ENCODE data around the gene EVI2B.
"Not testable (repeated sequence)": the region's sequence is repeated elsewhere in the genome, so short reads cannot be mapped to it uniquely, and the experiment has no call there.

EVI2B gene

DNA sequence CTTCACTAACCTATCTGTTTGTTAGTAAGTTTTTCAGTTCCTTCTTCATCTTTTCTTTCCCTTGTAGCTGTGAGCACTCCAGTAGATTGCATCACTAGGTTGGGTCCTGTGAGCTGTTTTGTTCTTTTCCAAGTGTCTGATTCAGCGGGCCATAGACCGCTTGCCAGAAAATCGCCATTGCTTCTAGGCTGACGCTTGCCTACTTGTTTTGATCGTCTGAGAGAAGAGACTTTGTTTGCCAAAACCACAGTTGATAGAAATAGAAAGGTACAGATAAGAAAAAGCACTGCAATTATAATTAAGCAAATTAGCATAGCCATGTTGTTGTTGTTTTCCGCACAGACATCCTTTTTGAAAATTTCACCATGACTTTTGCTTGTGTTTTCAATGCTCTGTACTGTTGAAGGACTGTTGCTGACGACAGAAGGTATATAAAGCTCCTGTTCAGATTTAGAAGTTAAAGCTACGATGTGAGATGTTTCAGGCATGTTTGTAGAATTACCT, 4.5 kb upstream of the EVI2B start:
- no peak overlapping the region for H2AFZ ChIP-seq (ENCODE audit: low read depth, low read length, severe bottlenecking)

DNA sequence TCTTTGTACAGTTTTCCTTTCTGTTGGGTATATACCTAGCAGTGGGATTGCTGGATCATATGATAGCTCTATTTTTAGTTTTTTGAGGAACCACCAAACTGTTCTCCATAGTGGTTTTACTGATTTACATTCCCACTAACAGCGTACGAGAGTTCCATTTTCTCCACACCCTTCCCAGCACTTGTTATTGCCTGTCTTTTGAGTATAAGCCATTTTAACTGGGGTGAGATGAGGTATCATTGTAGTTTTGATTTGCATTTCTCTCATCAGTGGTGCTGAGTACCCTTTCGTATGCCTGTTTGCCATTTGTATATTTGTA, 887 bp upstream of the EVI2B start:
- Histone ChIP-seq H3K4me2 (ENCODE audit: low read depth, low read length, poor library complexity, severe bottlenecking) (peak overlapping the region; percentile 100), H4K20me1 (ENCODE audit: low read depth, low read length) (no peaks in the 10 kb centered on the region), H3K79me2 (ENCODE audit: insufficient read depth, low read length) (peaks cover 75% of the 10 kb centered on the region), H3K27ac (ENCODE audit: low read depth, low read length) (peak overlapping the region; percentile 100), H3K9me2 (replicated peaks; ENCODE audit: insufficient read depth, low read length) (no peaks in the 10 kb centered on the region), H3K9ac (ENCODE audit: low read length) (no peak overlapping the region), H3K4me3 (ENCODE audit: insufficient read depth, low read length, poor library complexity, severe bottlenecking) (peak overlapping the region; percentile 80), H3F3A (ENCODE audit: insufficient read depth) (peaks cover 99% of the 10 kb centered on the region), H3K9me3 (ENCODE audit: insufficient read depth, low read length) (no peaks in the 10 kb centered on the region), H2AFZ (ENCODE audit: low read depth, low read length, severe bottlenecking) (no peak overlapping the region), H3K27me3 (ENCODE audit: low read length) (no peaks in the 10 kb centered on the region), H3K36me3 (ENCODE audit: low read length) (no peaks in the 10 kb centered on the region)
- no peak for TF ChIP-seq EZH2phosphoT487 (conservative IDR thresholded peaks at IDR 0.05; ENCODE audit: low read length)
- TF ChIP-seq, protein P1, sequence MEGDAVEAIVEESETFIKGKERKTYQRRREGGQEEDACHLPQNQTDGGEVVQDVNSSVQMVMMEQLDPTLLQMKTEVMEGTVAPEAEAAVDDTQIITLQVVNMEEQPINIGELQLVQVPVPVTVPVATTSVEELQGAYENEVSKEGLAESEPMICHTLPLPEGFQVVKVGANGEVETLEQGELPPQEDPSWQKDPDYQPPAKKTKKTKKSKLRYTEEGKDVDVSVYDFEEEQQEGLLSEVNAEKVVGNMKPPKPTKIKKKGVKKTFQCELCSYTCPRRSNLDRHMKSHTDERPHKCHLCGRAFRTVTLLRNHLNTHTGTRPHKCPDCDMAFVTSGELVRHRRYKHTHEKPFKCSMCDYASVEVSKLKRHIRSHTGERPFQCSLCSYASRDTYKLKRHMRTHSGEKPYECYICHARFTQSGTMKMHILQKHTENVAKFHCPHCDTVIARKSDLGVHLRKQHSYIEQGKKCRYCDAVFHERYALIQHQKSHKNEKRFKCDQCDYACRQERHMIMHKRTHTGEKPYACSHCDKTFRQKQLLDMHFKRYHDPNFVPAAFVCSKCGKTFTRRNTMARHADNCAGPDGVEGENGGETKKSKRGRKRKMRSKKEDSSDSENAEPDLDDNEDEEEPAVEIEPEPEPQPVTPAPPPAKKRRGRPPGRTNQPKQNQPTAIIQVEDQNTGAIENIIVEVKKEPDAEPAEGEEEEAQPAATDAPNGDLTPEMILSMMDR (IDR thresholded peaks at IDR 0.05; ENCODE audit: insufficient read depth, low read length, poor library complexity, severe bottlenecking), result no peak

More for the DNA sequence above, 4.5 kb upstream of the EVI2B start:
- H3K9ac ChIP-seq (ENCODE audit: low read length), result peak overlapping the region; percentile 67
- H3K9me2 ChIP-seq (replicated peaks; ENCODE audit: insufficient read depth, low read length), result no peaks in the 10 kb centered on the region
- H3K4me3 ChIP-seq (ENCODE audit: insufficient read depth, low read length, poor library complexity, severe bottlenecking), result peak overlapping the region; percentile 76
- H3F3A ChIP-seq (ENCODE audit: insufficient read depth), result peaks cover 85% of the 10 kb centered on the region
- peak overlapping the region; percentile 100 for H3K27ac ChIP-seq (ENCODE audit: low read depth, low read length)
- TF ChIP-seq, protein P1 (IDR thresholded peaks at IDR 0.05; ENCODE audit: insufficient read depth, low read length, poor library complexity, severe bottlenecking), result no peak
- TF ChIP-seq EZH2phosphoT487 (conservative IDR thresholded peaks at IDR 0.05; ENCODE audit: low read length), result no peak
- H3K36me3 ChIP-seq (ENCODE audit: low read length), result no peaks in the 10 kb centered on the region
- peak overlapping the region; percentile 100 for H3K4me2 ChIP-seq (ENCODE audit: low read depth, low read length, poor library complexity, severe bottlenecking)
- H3K9me3 ChIP-seq (ENCODE audit: insufficient read depth, low read length), result no peaks in the 10 kb centered on the region
- H4K20me1 ChIP-seq (ENCODE audit: low read depth, low read length), result no peaks in the 10 kb centered on the region
- peaks cover 57% of the 10 kb centered on the region for H3K79me2 ChIP-seq (ENCODE audit: insufficient read depth, low read length)
- H3K27me3 ChIP-seq (ENCODE audit: low read length), result no peaks in the 10 kb centered on the region

GRCh38 chr17:31312223-31312622, 1.6 kb downstream of the EVI2B start:
- H3K36me3 ChIP-seq (ENCODE audit: low read length); H3K9me3 ChIP-seq (ENCODE audit: insufficient read depth, low read length); H4K20me1 ChIP-seq (ENCODE audit: low read depth, low read length); H3K9me2 ChIP-seq (replicated peaks; ENCODE audit: insufficient read depth, low read length); H3K27me3 ChIP-seq (ENCODE audit: low read length); H2AFZ ChIP-seq (ENCODE audit: low read depth, low read length, severe bottlenecking): not testable (repeated sequence)
- H3F3A ChIP-seq (ENCODE audit: insufficient read depth), result peaks cover 92% of the 10 kb centered on the region
- H3K9ac ChIP-seq (ENCODE audit: low read length), result peak overlapping the region; percentile 72
- peak overlapping the region; percentile 80 for H3K4me3 ChIP-seq (ENCODE audit: insufficient read depth, low read length, poor library complexity, severe bottlenecking)
- H3K27ac ChIP-seq (ENCODE audit: low read depth, low read length), result peak overlapping the region; percentile 100
- peaks cover 85% of the 10 kb centered on the region for H3K79me2 ChIP-seq (ENCODE audit: insufficient read depth, low read length)
- peak overlapping the region; percentile 100 for H3K4me2 ChIP-seq (ENCODE audit: low read depth, low read length, poor library complexity, severe bottlenecking)

- Histone ChIP-seq H3F3A (ENCODE audit: insufficient read depth) (peaks cover 85% of the 10 kb centered on the region), H3K27me3 (ENCODE audit: low read length) (no peaks in the 10 kb centered on the region), H4K20me1 (ENCODE audit: low read depth, low read length) (no peaks in the 10 kb centered on the region), H3K4me2 (ENCODE audit: low read depth, low read length, poor library complexity, severe bottlenecking) (peak overlapping the region; percentile 100), H2AFZ (ENCODE audit: low read depth, low read length, severe bottlenecking) (no peak overlapping the region), H3K9me2 (replicated peaks; ENCODE audit: insufficient read depth, low read length) (no peaks in the 10 kb centered on the region), H3K9me3 (ENCODE audit: insufficient read depth, low read length) (no peaks in the 10 kb centered on the region), H3K27ac (ENCODE audit: low read depth, low read length) (peak overlapping the region; percentile 100), H3K9ac (ENCODE audit: low read length) (peak overlapping the region; percentile 72), H3K36me3 (ENCODE audit: low read length) (peaks cover 9% of the 10 kb centered on the region), H3K4me3 (ENCODE audit: insufficient read depth, low read length, poor library complexity, severe bottlenecking) (peak overlapping the region; percentile 80), H3K79me2 (ENCODE audit: insufficient read depth, low read length) (peaks cover 85% of the 10 kb centered on the region)
- TF ChIP-seq, protein P1 (IDR thresholded peaks at IDR 0.05; ENCODE audit: insufficient read depth, low read length, poor library complexity, severe bottlenecking), result no peak
- TF ChIP-seq EZH2phosphoT487 (conservative IDR thresholded peaks at IDR 0.05; ENCODE audit: low read length), result no peak
These were observed 2.3 kb downstream of the EVI2B start for GRCh38 chr17:31311526-31311925.

All from SU-DHL-6 (cell line).